IPS-NIHi7 (cell line): ENCODE measurements around the gene TSPAN32.
A peak's percentile ranks its signal among the peaks of the same experiment; 100 is the strongest.
"Not testable (repeated sequence)": the region's sequence is repeated elsewhere in the genome, so short reads cannot be mapped to it uniquely, and the experiment has no call there.

ENCODE experiments used
- DNase-seq: peaks from one replicate; pipeline ENCODE4 v3.0.0; 2012; ENCODE audit warnings: mixed read lengths; ENCODE audit errors: extremely low spot score

TSPAN32 gene

GRCh38 chr11:2286350-2286749 is 15.5 kb upstream of the TSPAN32 start:
- DNase-seq, result not testable (repeated sequence)

DNA sequence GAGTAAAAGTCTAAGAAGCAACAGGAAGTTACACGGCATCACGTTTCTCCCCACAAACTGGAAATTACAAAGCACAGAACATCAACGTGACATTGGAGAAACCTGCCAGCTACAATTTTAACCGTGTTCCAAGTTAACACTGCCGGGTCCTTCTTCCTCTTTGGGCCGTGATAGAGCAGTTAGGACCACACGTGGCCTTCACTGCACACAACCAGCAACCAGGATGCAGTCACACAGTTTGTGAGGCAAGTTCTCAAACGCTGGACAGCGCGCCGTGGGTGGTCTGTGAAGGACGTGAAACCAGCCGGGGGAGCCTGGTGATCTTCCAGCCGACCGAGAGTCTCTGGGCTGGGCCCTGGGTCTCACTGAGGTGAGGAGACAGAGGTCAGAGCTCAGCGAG is 14.7 kb upstream of the TSPAN32 start:
- DNase-seq, result no peak

GRCh38 chr11:2289350-2289749 is 12.5 kb upstream of the TSPAN32 start:
- DNase-seq, result no peak

DNA sequence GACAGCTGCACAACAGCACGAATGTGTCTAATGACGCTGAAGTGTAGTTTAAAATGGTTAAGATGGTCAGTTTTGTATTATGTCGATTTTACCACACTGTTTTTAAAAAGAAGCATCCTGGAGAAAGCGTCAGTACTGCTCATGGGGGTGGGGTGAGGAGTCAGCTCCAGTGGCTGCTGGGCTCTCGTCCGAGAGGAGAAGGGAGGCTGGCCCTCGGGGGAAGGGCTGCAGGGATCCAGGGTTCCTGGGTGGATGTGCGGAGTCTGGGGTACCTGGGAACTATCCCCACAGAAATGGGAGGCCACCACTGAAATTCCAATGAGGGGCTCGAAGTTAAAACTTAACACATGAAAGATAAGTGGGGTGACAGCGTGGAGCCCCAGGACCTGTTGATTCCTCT is 12.0 kb upstream of the TSPAN32 start:
- no peak for DNase-seq

DNA sequence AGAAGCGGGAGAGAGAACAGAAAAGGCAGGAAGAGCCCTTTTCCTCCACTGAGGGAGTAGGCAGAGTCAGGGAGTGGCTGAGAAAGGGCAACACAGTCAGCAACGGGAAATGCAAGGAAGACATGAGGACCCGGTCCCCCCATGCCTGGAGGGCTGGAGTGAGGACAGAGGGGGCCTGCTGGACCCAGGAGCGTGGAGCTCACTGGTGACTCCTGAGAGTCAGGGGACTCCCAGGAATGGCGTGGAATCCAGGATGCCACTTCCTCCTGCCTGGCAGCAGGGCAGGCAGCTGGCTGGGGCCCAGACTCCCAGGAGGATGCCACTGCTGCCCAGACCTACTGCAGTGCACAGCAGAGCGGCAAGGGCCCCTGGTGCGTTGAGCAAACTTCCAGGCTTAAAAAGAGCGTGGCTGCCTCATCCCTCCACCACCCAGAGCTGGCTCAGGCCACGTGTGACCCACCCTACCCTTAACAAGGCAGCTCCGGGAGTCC is 11.4 kb upstream of the TSPAN32 start:
- no peak for DNase-seq

GRCh38 chr11:2293531-2293971 is 8.3 kb upstream of the TSPAN32 start:
- DNase-seq, result no peak

- no peak for DNase-seq
These were observed 7.6 kb upstream of the TSPAN32 start for GRCh38 chr11:2293984-2294925.

GRCh38 chr11:2294926-2295290 is 6.9 kb upstream of the TSPAN32 start:
- no peak for DNase-seq

GRCh38 chr11:2295971-2296912 is 5.6 kb upstream of the TSPAN32 start:
- DNase-seq, result no peak

GRCh38 chr11:2296913-2297622 is 4.7 kb upstream of the TSPAN32 start:
- no peak for DNase-seq

DNA sequence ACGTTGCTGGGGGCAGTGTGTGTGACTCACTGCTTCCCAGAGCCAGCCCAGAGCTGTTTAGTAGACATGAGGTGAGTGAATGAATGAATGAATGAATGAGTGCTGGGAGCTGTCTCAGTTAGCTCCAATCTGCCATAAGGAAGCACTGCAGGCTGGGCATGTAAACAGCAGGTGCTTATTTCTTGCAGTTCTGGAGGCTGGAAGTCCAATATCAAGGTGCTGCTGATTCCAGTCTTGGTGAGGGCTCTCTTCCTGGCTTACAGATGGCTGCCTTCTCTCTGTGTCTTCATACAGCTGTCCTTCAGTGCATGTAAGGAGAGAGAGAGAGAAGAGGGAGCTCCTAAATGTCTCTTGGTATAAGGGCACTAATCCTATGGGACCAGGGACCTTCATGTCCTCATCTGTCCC is 4.2 kb upstream of the TSPAN32 start:
- no peak for DNase-seq

- no peak for DNase-seq
These were observed 3.5 kb upstream of the TSPAN32 start for GRCh38 chr11:2298131-2298794.

DNA sequence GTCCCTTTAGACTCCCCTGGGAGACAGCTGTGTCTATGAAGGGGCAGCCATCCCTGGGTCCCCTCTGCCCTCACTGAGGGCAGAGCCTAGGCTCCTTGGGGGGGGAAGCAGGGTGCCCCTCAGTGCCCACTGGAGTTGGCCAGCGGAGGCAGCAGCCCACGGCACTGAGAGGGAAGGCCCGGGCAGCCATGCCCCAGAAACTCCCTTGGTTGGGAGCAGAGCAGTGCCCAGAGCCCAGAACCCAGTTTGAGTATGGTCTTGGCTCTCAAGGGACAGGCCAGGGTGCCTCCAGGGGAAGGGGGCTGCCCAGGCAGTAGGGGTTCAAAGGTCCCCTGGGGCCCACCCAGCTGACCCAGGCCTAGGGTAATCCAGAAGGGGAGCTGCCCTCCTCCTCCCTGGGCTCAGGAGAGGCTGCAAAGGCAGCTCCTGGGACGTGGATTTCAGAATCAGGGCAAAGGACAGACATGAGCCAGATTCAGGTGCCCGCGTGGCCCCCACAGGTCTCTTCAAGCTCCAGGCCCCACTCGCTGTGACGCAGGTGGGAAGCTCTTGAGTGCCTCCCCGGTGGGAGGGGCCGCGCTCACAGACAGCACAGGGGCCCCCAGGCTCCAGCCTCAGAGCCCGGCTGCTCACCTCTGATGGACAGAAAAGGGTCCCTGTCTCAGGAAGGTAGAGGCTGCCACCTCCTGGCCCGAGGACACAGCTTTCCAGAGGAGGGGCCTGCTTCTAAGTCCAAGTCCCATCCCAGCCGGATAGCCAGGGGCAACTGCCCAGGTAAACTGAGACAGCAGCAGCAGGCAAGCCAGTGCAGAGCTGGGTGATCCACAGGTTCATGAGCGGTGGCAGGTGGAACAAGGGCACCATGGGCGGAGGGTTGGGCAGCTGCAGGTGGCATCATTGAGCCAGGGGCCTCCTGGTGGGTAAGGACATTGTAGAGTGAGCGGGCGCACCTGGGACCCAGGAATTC is 2.7 kb upstream of the TSPAN32 start:
- peak; percentile 78 for DNase-seq

- DNase-seq, result no peak
These were observed 2.0 kb upstream of the TSPAN32 start for GRCh38 chr11:2299773-2300172.

DNA sequence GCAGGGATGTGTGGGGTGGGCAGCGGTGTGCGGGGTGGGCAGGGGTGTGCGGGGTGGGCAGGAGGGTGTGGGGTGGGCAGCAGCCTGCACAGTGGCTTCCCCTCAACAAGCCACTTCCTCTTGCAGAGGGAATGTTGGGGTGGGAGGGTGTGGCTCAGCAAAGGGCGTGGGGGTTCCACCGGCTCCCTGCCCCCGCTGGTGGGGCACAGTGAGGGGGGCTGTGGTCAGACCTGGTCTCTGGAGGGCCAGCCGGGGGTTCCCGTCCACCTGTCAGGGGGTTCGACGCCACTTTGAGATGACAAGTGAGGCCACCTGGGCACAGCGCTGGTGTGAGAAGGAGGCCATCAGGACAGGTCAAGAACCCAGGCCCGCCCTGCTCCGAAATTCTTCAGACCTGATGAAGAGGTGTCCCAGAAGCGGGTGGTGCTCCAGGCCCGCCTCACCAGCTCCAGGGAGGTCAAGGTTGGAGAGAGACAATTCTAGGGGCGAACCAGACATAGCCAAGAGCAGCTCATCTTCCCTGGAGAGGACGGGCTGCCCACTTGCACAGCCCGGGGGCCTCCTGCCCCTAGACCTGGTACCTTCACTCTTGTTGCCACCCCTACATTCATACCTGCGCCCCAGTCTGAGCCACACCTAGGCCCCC is 1.4 kb upstream of the TSPAN32 start:
- no peak for DNase-seq

GRCh38 chr11:2300936-2301630 is 730 bp upstream of the TSPAN32 start:
- DNase-seq, result no peak

GRCh38 chr11:2302306-2302895 is 588 bp downstream of the TSPAN32 start:
- DNase-seq, result no peak

DNA sequence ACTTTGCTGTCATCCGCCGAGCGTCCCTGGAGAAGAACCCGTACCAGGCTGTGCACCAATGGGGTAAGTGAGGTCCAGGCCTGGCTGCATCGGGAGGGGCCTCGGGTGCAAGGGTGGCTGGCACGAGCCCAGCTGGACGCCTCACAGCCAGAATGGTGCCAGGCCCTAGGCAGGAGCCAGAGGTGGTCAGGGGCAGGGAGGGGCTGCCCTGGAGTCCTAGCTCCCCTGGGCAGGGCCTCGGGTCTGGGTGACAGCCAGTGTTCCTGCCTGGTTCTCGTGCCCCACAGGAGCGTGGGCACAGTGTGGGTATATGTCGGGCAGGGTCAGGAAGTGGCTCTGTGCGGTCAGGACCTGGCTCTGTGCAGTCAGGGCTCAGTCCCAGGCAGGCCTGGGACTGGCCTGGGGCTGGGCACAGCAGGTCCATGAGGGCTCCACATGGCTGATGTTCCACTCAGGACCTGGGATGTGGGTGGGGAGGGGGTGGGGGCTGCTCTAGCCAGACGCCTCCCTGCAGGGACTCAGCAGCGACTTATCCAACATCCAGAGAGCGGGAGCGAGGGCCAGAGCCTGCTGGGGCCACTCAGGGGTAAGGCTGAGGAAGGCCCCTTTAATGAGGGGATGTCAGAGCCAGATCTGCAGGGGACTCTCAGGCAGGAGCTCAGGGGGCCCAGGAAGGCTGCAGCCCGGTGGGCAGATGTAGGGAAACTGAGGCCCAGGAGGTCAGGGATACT is 1.2 kb downstream of the TSPAN32 start:
- no peak for DNase-seq
